HEK293T (cell line): ENCODE measurements around the gene COL6A5.

Experiments used
- CTCF ChIA-PET: fragments of 350-600 bp; formaldehyde crosslinking; extraction: SDS; loops from one replicate; lab custom pipeline; 2021; ENCODE audit warnings: antibody characterized with exemption, inconsistent platforms; lab: Yijun Ruan, JAX
- POLR2A ChIA-PET: fragments of 350-600 bp; formaldehyde crosslinking; extraction: SDS; loops from one replicate; lab custom pipeline; 2020; ENCODE audit warnings: antibody characterized with exemption, inconsistent platforms; lab: Yijun Ruan, JAX
- DNase-seq: peaks from one replicate; pipeline ENCODE4 v3.0.0; 2012; ENCODE audit warnings: mixed read lengths; ENCODE audit errors: extremely low spot score
- ARNT ChIP-seq: fragments of 450-650 bp; IDR thresholded peaks from 2 replicates; pipeline ENCODE4 v1.6.1; 2017; ENCODE audit warnings: mild to moderate bottlenecking
- BHLHE40 ChIP-seq: fragments of 450-650 bp; IDR thresholded peaks from 2 replicates; pipeline ENCODE4 v1.6.1; 2016; ENCODE audit warnings: mild to moderate bottlenecking, moderate library complexity, borderline replicate concordance
- CTBP1 ChIP-seq: fragments of 450-650 bp; IDR thresholded peaks from 2 replicates; pipeline ENCODE4 v1.6.1; 2016; ENCODE audit warnings: borderline replicate concordance
- ELF4 ChIP-seq: fragments of 450-650 bp; IDR thresholded peaks from 2 replicates; pipeline ENCODE4 v1.6.1; 2017; ENCODE audit warnings: antibody characterized with exemption
- FOXA1 ChIP-seq: fragments of 450-650 bp; IDR thresholded peaks from 2 replicates; pipeline ENCODE4 v1.6.1; 2016; ENCODE audit warnings: mild to moderate bottlenecking
- FOXK2 ChIP-seq: fragments of 450-650 bp; IDR thresholded peaks from 2 replicates; pipeline ENCODE4 v1.6.1; 2016; ENCODE audit warnings: mild to moderate bottlenecking
- FOXM1 ChIP-seq: fragments of 450-650 bp; IDR thresholded peaks from 2 replicates; pipeline ENCODE4 v1.6.1; 2017; ENCODE audit warnings: mild to moderate bottlenecking, borderline replicate concordance
- HDGF ChIP-seq: fragments of 450-650 bp; IDR thresholded peaks from 2 replicates; pipeline ENCODE4 v1.6.1; 2017; ENCODE audit warnings: antibody characterized with exemption, borderline replicate concordance
- L3MBTL2 ChIP-seq: fragments of 450-650 bp; conservative IDR thresholded peaks from 2 replicates; pipeline ENCODE4 v1.6.1; 2016; ENCODE audit warnings: mild to moderate bottlenecking
- LEF1 ChIP-seq: fragments of 450-650 bp; IDR thresholded peaks from 2 replicates; pipeline ENCODE4 v1.6.1; 2017; ENCODE audit warnings: mild to moderate bottlenecking, borderline replicate concordance
- NFRKB ChIP-seq: fragments of 450-650 bp; IDR thresholded peaks from 2 replicates; pipeline ENCODE4 v1.6.1; 2016; ENCODE audit warnings: mild to moderate bottlenecking, moderate library complexity
- PKNOX1 ChIP-seq: fragments of 450-650 bp; IDR thresholded peaks from 2 replicates; pipeline ENCODE4 v1.6.1; 2016
- SP1 ChIP-seq: fragments of 450-650 bp; IDR thresholded peaks from 2 replicates; pipeline ENCODE4 v1.6.1; 2017
- SUZ12 ChIP-seq: fragments of 450-650 bp; IDR thresholded peaks from 2 replicates; pipeline ENCODE4 v1.6.1; 2016; ENCODE audit warnings: mild to moderate bottlenecking
- TARDBP ChIP-seq: fragments of 450-650 bp; IDR thresholded peaks from 2 replicates; pipeline ENCODE4 v1.6.1; 2016
- ZNF384 ChIP-seq: fragments of 450-650 bp; IDR thresholded peaks from 2 replicates; pipeline ENCODE4 v1.6.1; 2016

The COL6A5 gene

GRCh38 chr3:130386604-130387263 is 41.3 kb downstream of the COL6A5 start:
- TF ChIP-seq FOXK2 (no peak), L3MBTL2 (no peak), CTBP1 (no peak), NFRKB (no peak), SP1 (no peak), HDGF (no peak), ELF4 (no peak), TARDBP (no peak), FOXA1 (no peak), ZNF384 (no peak), FOXM1 (no peak), BHLHE40 (no peak), ARNT (no peak), SUZ12 (no peak), PKNOX1 (no peak), LEF1 (no peak)
- no peak for DNase-seq
- POLR2A ChIA-PET: no interaction called here
- CTCF ChIA-PET: no interaction called here

GRCh38 chr3:130389743-130390478 is 44.4 kb downstream of the COL6A5 start:
- ChIA-PET CTCF (no interaction called here), POLR2A (no interaction called here)
- DNase-seq: no peak
- no peak for TF ChIP-seq L3MBTL2
- no peak for TF ChIP-seq SP1
- no peak for TF ChIP-seq CTBP1
- TF ChIP-seq SUZ12: no peak
- no peak for TF ChIP-seq FOXA1

GRCh38 chr3:130392266-130392665 is 46.8 kb downstream of the COL6A5 start:
- ChIA-PET CTCF (no interaction called here), POLR2A (no interaction called here)
- no peak for DNase-seq
- no peak for TF ChIP-seq BHLHE40
- no peak for TF ChIP-seq ARNT
- no peak for TF ChIP-seq FOXA1
- no peak for TF ChIP-seq LEF1
- TF ChIP-seq FOXM1: no peak
- no peak for TF ChIP-seq TARDBP
- TF ChIP-seq PKNOX1: no peak
- no peak for TF ChIP-seq HDGF
- no peak for TF ChIP-seq CTBP1
- TF ChIP-seq NFRKB: no peak
- TF ChIP-seq ELF4: no peak
- TF ChIP-seq ZNF384: no peak

- POLR2A ChIA-PET: no interaction called here
- CTCF ChIA-PET: no interaction called here
- TF ChIP-seq ELF4 (no peak), BHLHE40 (no peak), NFRKB (no peak), PKNOX1 (no peak), LEF1 (no peak), FOXM1 (no peak), SUZ12 (no peak), SP1 (no peak), L3MBTL2 (no peak), HDGF (no peak), ZNF384 (no peak), TARDBP (no peak), ARNT (no peak), FOXK2 (no peak), CTBP1 (no peak), FOXA1 (no peak)
- no peak for DNase-seq
Observed at GRCh38 chr3:130393594-130393993, 48.1 kb downstream of the COL6A5 start.

GRCh38 chr3:130395331-130395730 is 49.9 kb downstream of the COL6A5 start:
- POLR2A ChIA-PET: no interaction called here
- TF ChIP-seq TARDBP (no peak), SUZ12 (no peak), FOXK2 (no peak), NFRKB (no peak), CTBP1 (no peak), ZNF384 (no peak), FOXM1 (no peak), ELF4 (no peak), PKNOX1 (no peak), FOXA1 (no peak), ARNT (no peak), LEF1 (no peak), HDGF (no peak), L3MBTL2 (no peak), BHLHE40 (no peak)
- CTCF ChIA-PET: no interaction called here
- DNase-seq: no peak
